K562 (cell line): ENCODE data around the gene SUN5. TPM values are rescaled to one million over a fixed set of nuclear protein-coding genes. Genes with fewer than 3 reads are reported as not detected.

ENCODE experiments used
- CREBBP ChIP-seq: IDR thresholded peaks from one replicate; pipeline ENCODE4 v1.6.1; 2012; ENCODE audit warnings: low read depth, mild to moderate bottlenecking, control low read depth, inconsistent platforms, low read length
- HOXB6 ChIP-seq: fragments of 250-450 bp; sonication (Bioruptor Pico); IDR thresholded peaks from 2 replicates; pipeline ENCODE4 v1.5.1; 2022; ENCODE audit warnings: mild to moderate bottlenecking, borderline replicate concordance
- JUN ChIP-seq, 2 experiments: sonication (generic) in 1 of 2; formaldehyde crosslinking in 1 of 2; IDR thresholded peaks; 2 replicates each; pipeline versions ENCODE4 v1.6.1 to v1.8.0; 2012 to 2022; ENCODE audit warnings: borderline replicate concordance in 2 of 2, mild to moderate bottlenecking in 2 of 2, improper control_type of control experiment in 1 of 2, low read depth in 1 of 2, low read length in 1 of 2, missing genetic modification reagents in 1 of 2
- JUND ChIP-seq, 2 experiments: IDR thresholded peaks; 2 replicates in 1 of 2; 3 replicates in 1 of 2; pipeline ENCODE4 v1.6.1; 2011; ENCODE audit warnings: borderline replicate concordance in 2 of 2, low read depth in 2 of 2, low read length in 2 of 2, improper control_type of control experiment in 1 of 2, missing biosample characterization in 1 of 2, missing genetic modification characterization in 1 of 2, missing genetic modification reagents in 1 of 2
- PRMT5 ChIP-seq: sonication (generic); formaldehyde crosslinking; IDR thresholded peaks from 2 replicates; pipeline ENCODE4 v1.5.0; 2020; ENCODE audit warnings: missing genetic modification reagents
- SNRNP70 ChIP-seq: fragments of 200-400 bp; formaldehyde crosslinking; optimal IDR thresholded peaks from 2 replicates; pipeline ENCODE3; 2017; ENCODE audit warnings: low read depth, low read length
- ZNF12 ChIP-seq: sonication (generic); formaldehyde crosslinking; IDR thresholded peaks from 2 replicates; pipeline ENCODE4 v1.4.0; 2020; ENCODE audit warnings: mild to moderate bottlenecking, missing genetic modification reagents
- ZZZ3 ChIP-seq: fragments of 450-650 bp; IDR thresholded peaks from 2 replicates; pipeline ENCODE4 v1.6.1; 2016; ENCODE audit warnings: antibody characterized with exemption, mild to moderate bottlenecking, moderate library complexity
- polyA plus RNA-seq, 8 experiments: library from polyadenylated mRNA; depleted of rRNA in 4 of 8; stranded (reverse) in 5 of 8; unstranded in 3 of 8; fragments of >200 nt; fragmentation: Nextera tagmentation in 2 of 8; fragmentation: Illumina TruSeq in 1 of 8; extraction: Ambion mirVana in 2 of 8; extraction: Trizol in 1 of 8; gene quantifications; 2 replicates each; pipeline versions ENCODE4 v1.2.1 to v1.2.3, GENCODE V29; 2011 to 2014; ENCODE audit warnings: inconsistent platforms in 1 of 8, missing spikeins in 1 of 8
- total RNA-seq, 7 experiments: library from RNA; depleted of rRNA in 6 of 7; stranded (reverse); fragments of >200 nt in 6 of 7; fragmentation: Illumina TruSeq in 2 of 7; extraction: Trizol in 2 of 7; gene quantifications; 2 replicates each; pipeline versions ENCODE4 v1.2.1 to v1.2.3, GENCODE V29; 2011 to 2021; ENCODE audit warnings: low replicate concordance in 1 of 7
- TF ChIP-seq, protein P1 (sequence below): fragments of 450-650 bp; IDR thresholded peaks from 2 replicates; pipeline ENCODE4 v1.6.1; 2016; ENCODE audit warnings: mild to moderate bottlenecking, moderate library complexity
- TF ChIP-seq, protein P2 (sequence below): sonication (generic); formaldehyde crosslinking; IDR thresholded peaks from 2 replicates; pipeline ENCODE4 v1.8.1; 2023; ENCODE audit warnings: mild to moderate bottlenecking, missing genetic modification reagents, moderate library complexity
- TF ChIP-seq, protein P3 (sequence below): sonication (generic); formaldehyde crosslinking; IDR thresholded peaks from 2 replicates; pipeline ENCODE4 v1.8.1; 2022; ENCODE audit warnings: missing genetic modification reagents

SUN5 gene
- total and polyA plus RNA-seq, 9 of the 15 experiments (the other 6 are each of a cell fraction or from before 2014, with no cell fraction given) = not detected

DNA sequence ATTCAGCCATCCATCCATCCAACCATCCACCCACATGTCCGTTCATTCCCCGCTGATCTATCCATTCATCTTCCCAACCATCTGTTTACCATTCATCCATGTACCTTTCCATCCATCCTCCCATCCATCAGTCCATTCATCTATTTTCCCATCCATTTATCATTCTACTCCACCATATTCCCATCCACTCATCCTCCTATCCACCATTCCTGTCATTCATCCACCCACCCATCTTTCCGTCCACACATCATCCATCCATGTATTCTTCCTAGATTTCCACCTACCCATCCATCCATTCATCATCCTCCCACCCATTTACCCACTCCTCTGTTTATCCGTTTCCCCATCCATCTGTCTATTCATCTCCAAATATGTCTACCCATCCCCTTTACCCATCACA is 34.0 kb upstream of the SUN5 start (continued):
- TF ChIP-seq, protein P1, sequence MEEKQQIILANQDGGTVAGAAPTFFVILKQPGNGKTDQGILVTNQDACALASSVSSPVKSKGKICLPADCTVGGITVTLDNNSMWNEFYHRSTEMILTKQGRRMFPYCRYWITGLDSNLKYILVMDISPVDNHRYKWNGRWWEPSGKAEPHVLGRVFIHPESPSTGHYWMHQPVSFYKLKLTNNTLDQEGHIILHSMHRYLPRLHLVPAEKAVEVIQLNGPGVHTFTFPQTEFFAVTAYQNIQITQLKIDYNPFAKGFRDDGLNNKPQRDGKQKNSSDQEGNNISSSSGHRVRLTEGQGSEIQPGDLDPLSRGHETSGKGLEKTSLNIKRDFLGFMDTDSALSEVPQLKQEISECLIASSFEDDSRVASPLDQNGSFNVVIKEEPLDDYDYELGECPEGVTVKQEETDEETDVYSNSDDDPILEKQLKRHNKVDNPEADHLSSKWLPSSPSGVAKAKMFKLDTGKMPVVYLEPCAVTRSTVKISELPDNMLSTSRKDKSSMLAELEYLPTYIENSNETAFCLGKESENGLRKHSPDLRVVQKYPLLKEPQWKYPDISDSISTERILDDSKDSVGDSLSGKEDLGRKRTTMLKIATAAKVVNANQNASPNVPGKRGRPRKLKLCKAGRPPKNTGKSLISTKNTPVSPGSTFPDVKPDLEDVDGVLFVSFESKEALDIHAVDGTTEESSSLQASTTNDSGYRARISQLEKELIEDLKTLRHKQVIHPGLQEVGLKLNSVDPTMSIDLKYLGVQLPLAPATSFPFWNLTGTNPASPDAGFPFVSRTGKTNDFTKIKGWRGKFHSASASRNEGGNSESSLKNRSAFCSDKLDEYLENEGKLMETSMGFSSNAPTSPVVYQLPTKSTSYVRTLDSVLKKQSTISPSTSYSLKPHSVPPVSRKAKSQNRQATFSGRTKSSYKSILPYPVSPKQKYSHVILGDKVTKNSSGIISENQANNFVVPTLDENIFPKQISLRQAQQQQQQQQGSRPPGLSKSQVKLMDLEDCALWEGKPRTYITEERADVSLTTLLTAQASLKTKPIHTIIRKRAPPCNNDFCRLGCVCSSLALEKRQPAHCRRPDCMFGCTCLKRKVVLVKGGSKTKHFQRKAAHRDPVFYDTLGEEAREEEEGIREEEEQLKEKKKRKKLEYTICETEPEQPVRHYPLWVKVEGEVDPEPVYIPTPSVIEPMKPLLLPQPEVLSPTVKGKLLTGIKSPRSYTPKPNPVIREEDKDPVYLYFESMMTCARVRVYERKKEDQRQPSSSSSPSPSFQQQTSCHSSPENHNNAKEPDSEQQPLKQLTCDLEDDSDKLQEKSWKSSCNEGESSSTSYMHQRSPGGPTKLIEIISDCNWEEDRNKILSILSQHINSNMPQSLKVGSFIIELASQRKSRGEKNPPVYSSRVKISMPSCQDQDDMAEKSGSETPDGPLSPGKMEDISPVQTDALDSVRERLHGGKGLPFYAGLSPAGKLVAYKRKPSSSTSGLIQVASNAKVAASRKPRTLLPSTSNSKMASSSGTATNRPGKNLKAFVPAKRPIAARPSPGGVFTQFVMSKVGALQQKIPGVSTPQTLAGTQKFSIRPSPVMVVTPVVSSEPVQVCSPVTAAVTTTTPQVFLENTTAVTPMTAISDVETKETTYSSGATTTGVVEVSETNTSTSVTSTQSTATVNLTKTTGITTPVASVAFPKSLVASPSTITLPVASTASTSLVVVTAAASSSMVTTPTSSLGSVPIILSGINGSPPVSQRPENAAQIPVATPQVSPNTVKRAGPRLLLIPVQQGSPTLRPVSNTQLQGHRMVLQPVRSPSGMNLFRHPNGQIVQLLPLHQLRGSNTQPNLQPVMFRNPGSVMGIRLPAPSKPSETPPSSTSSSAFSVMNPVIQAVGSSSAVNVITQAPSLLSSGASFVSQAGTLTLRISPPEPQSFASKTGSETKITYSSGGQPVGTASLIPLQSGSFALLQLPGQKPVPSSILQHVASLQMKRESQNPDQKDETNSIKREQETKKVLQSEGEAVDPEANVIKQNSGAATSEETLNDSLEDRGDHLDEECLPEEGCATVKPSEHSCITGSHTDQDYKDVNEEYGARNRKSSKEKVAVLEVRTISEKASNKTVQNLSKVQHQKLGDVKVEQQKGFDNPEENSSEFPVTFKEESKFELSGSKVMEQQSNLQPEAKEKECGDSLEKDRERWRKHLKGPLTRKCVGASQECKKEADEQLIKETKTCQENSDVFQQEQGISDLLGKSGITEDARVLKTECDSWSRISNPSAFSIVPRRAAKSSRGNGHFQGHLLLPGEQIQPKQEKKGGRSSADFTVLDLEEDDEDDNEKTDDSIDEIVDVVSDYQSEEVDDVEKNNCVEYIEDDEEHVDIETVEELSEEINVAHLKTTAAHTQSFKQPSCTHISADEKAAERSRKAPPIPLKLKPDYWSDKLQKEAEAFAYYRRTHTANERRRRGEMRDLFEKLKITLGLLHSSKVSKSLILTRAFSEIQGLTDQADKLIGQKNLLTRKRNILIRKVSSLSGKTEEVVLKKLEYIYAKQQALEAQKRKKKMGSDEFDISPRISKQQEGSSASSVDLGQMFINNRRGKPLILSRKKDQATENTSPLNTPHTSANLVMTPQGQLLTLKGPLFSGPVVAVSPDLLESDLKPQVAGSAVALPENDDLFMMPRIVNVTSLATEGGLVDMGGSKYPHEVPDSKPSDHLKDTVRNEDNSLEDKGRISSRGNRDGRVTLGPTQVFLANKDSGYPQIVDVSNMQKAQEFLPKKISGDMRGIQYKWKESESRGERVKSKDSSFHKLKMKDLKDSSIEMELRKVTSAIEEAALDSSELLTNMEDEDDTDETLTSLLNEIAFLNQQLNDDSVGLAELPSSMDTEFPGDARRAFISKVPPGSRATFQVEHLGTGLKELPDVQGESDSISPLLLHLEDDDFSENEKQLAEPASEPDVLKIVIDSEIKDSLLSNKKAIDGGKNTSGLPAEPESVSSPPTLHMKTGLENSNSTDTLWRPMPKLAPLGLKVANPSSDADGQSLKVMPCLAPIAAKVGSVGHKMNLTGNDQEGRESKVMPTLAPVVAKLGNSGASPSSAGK = no peak
- TF ChIP-seq HOXB6 (CRISPR knock-in tag) (no peak), ZZZ3 (no peak), JUN (IDR thresholded peaks at IDR 0.05; ENCODE audit: borderline replicate concordance, low read depth, low read length) (no peak), JUN (CRISPR knock-in tag; IDR thresholded peaks at IDR 0.05; ENCODE audit: borderline replicate concordance) (no peak), SNRNP70 (no peak), ZNF12 (CRISPR knock-in tag) (no peak), JUND (IDR thresholded peaks at IDR 0.05; ENCODE audit: borderline replicate concordance, low read depth, low read length) (no peak), JUND (tag; IDR thresholded peaks at IDR 0.05; ENCODE audit: borderline replicate concordance, low read depth, low read length) (no peak), CREBBP (no peak), PRMT5 (CRISPR knock-in tag) (no peak)
- TF ChIP-seq, protein P2, sequence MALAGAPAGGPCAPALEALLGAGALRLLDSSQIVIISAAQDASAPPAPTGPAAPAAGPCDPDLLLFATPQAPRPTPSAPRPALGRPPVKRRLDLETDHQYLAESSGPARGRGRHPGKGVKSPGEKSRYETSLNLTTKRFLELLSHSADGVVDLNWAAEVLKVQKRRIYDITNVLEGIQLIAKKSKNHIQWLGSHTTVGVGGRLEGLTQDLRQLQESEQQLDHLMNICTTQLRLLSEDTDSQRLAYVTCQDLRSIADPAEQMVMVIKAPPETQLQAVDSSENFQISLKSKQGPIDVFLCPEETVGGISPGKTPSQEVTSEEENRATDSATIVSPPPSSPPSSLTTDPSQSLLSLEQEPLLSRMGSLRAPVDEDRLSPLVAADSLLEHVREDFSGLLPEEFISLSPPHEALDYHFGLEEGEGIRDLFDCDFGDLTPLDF = no peak
- TF ChIP-seq, protein P3, sequence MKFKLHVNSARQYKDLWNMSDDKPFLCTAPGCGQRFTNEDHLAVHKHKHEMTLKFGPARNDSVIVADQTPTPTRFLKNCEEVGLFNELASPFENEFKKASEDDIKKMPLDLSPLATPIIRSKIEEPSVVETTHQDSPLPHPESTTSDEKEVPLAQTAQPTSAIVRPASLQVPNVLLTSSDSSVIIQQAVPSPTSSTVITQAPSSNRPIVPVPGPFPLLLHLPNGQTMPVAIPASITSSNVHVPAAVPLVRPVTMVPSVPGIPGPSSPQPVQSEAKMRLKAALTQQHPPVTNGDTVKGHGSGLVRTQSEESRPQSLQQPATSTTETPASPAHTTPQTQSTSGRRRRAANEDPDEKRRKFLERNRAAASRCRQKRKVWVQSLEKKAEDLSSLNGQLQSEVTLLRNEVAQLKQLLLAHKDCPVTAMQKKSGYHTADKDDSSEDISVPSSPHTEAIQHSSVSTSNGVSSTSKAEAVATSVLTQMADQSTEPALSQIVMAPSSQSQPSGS (CRISPR knock-in tag) = no peak
